ENCODE measurements around the gene CHST11.

DNA sequence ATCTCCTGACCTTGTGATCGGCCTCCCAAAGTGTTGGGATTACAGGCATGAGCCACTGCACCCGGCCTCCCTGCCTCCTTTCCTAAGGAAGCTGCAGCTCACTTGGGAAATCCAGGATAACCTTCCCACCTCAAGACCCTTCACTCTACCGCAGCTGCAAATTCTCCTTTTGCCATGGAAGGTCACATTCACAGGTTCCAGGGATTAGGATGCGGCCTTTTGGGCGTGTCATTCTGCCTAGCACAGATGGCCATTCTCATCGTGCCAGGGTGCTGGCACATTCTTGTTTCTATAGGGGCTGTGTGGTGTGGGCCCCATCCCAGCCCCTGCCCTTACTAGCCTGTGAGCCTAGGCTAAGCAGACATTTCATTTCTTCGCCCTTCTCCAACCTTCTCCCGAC, 219.9 kb downstream of the CHST11 start:
- no peak for TF ChIP-seq POLR2AphosphoS5 (IDR thresholded peaks at IDR 0.05; ENCODE audit: low read depth, low read length)
- TF ChIP-seq POLR2A (IDR thresholded peaks at IDR 0.05; ENCODE audit: low read depth, low read length), result no peak
- no peak for TF ChIP-seq TAF1 (IDR thresholded peaks at IDR 0.05; ENCODE audit: low read depth, low read length)
- TF ChIP-seq SPI1 (IDR thresholded peaks at IDR 0.05; ENCODE audit: low read depth, low read length), result no peak
